T follicular helper cell (primary cell): Measurements from ENCODE around the gene IL31RA.
"Not testable (repeated sequence)": the region's sequence is repeated elsewhere in the genome, so short reads cannot be mapped to it uniquely, and the experiment has no call there.

Experiments
- DNase-seq: peaks from one replicate; pipeline ENCODE4 v3.0.0-alpha.2; 2020; ENCODE audit warnings: low read depth

Gene IL31RA

GRCh38 chr5:55925712-55926111 lies 74.6 kb downstream of the IL31RA start:
- DNase-seq: no peak

GRCh38 chr5:55926476-55926875 lies 75.3 kb downstream of the IL31RA start:
- DNase-seq: no peak

GRCh38 chr5:55927861-55928655 lies 76.9 kb downstream of the IL31RA start:
- no peak for DNase-seq

- DNase-seq: no peak
Measured at GRCh38 chr5:55929020-55929799, 78.1 kb downstream of the IL31RA start.

- no peak for DNase-seq
Measured at GRCh38 chr5:55932700-55933099, 81.5 kb downstream of the IL31RA start.

- no peak for DNase-seq
Measured at GRCh38 chr5:55933377-55934114, 82.4 kb downstream of the IL31RA start.

GRCh38 chr5:55934115-55934613 lies 83.0 kb downstream of the IL31RA start:
- no peak for DNase-seq

- DNase-seq: no peak
Measured at GRCh38 chr5:55934720-55935119, 83.6 kb downstream of the IL31RA start.

GRCh38 chr5:55935371-55935770 lies 84.2 kb downstream of the IL31RA start:
- DNase-seq: no peak

GRCh38 chr5:55936100-55936693 lies 85.0 kb downstream of the IL31RA start:
- DNase-seq: peak; percentile 67

GRCh38 chr5:55937598-55937997 lies 86.4 kb downstream of the IL31RA start:
- not testable (repeated sequence) for DNase-seq

GRCh38 chr5:55941154-55941553 lies 90.0 kb downstream of the IL31RA start:
- not testable (repeated sequence) for DNase-seq

- DNase-seq: no peak
Measured at GRCh38 chr5:55959208-55959607, 108.1 kb downstream of the IL31RA start.

- no peak for DNase-seq
Measured at GRCh38 chr5:55960779-55961178, 109.6 kb downstream of the IL31RA start.

- DNase-seq: no peak
Measured at GRCh38 chr5:55965525-55965924, 114.4 kb downstream of the IL31RA start.

- no peak for DNase-seq
Measured at GRCh38 chr5:55966284-55966683, 115.1 kb downstream of the IL31RA start.

- no peak for DNase-seq
Measured at GRCh38 chr5:55969956-55970355, 118.8 kb downstream of the IL31RA start.
